NCI-H128 (cell line): ENCODE results near the gene HSPA1B.
"Not testable (repeated sequence)": the region's sequence is repeated elsewhere in the genome, so short reads cannot be mapped to it uniquely, and the experiment has no call there.

Source experiments
- DNase-seq: peaks from one replicate; lab custom pipeline; 2025; ENCODE audit not compliant: unreplicated experiment; lab: John Stamatoyannopoulos, UW

The HSPA1B gene

GRCh38 chr6:31827286-31828079 is at the start of gene HSPA1B:
TSS of gene HSPA1B (plus strand) at chr6:31827738. CDS start at chr6:31827951, 213 bp downstream.
- DNase-seq, result peak; percentile 100

- no peak for DNase-seq
Observed at GRCh38 chr6:31778193-31778592, 49.3 kb upstream of the HSPA1B start.

GRCh38 chr6:31778999-31779885 is 48.3 kb upstream of the HSPA1B start:
- DNase-seq, result no peak

- no peak for DNase-seq
Observed at GRCh38 chr6:31779908-31780307, 47.6 kb upstream of the HSPA1B start.

GRCh38 chr6:31780507-31781243 is 46.9 kb upstream of the HSPA1B start:
- DNase-seq, result no peak

- no peak for DNase-seq
Observed at GRCh38 chr6:31781244-31782125, 46.1 kb upstream of the HSPA1B start.

- no peak for DNase-seq
Observed at GRCh38 chr6:31782126-31782855, 45.2 kb upstream of the HSPA1B start.

- no peak for DNase-seq
Observed at GRCh38 chr6:31784098-31784925, 43.2 kb upstream of the HSPA1B start.

GRCh38 chr6:31785475-31785874 is 42.1 kb upstream of the HSPA1B start:
- no peak for DNase-seq

- peak; percentile 25 for DNase-seq
Observed at GRCh38 chr6:31791324-31792089, 36.0 kb upstream of the HSPA1B start.

GRCh38 chr6:31792090-31792374 is 35.5 kb upstream of the HSPA1B start:
- DNase-seq, result no peak

- DNase-seq, result no peak
Observed at GRCh38 chr6:31792761-31793171, 34.8 kb upstream of the HSPA1B start.

- not testable (repeated sequence) for DNase-seq
Observed at GRCh38 chr6:31793927-31794245, 33.7 kb upstream of the HSPA1B start.

GRCh38 chr6:31794294-31794865 is 33.2 kb upstream of the HSPA1B start:
- no peak for DNase-seq

- no peak for DNase-seq
Observed at GRCh38 chr6:31794866-31795615, 32.5 kb upstream of the HSPA1B start.

- DNase-seq, result peak; percentile 79
Observed at GRCh38 chr6:31795616-31796298, 31.8 kb upstream of the HSPA1B start, which contains the start of gene VARS1. TSS of gene VARS1 (minus strand) at chr6:31795752. CDS start at chr6:31795217, 535 bp downstream.

GRCh38 chr6:31796993-31797385 is 30.5 kb upstream of the HSPA1B start:
- DNase-seq, result no peak
